CD4-positive, CD25-positive, alpha-beta regulatory T cell (primary cell): ENCODE data around the gene BCAS1. TPM values are rescaled to one million over a fixed set of nuclear protein-coding genes. Genes with fewer than 3 reads are reported as not detected.

Source experiments
- ATAC-seq, 2 donors: fragments of 150-1000 bp; cut with Tn5 transposase; one replicate each; pipeline ENCODE4 v1.10.0; 2021; ENCODE audit warnings: low read depth in 2 of 2, moderate number of reproducible peaks in 2 of 2, moderate library complexity in 1 of 2
- DNase-seq, 3 donors: peaks; one replicate each; pipeline versions ENCODE4 v3.0.0 to v3.0.0-alpha.2; 2012 to 2022; ENCODE audit warnings: mixed read lengths in 1 of 3
- H3K27ac ChIP-seq: one replicate; pipeline ENCODE4 v1.7.0; 2013; ENCODE audit warnings: mild to moderate bottlenecking, low read length; ENCODE audit not compliant: insufficient read depth, poor library complexity, severe bottlenecking
- H3K27me3 ChIP-seq: one replicate; pipeline ENCODE4 v1.7.0; 2013; ENCODE audit warnings: low read length; ENCODE audit not compliant: control insufficient read depth, insufficient read depth
- H3K36me3 ChIP-seq: one replicate; pipeline ENCODE4 v1.7.0; 2013; ENCODE audit warnings: mild to moderate bottlenecking, low read length, moderate library complexity; ENCODE audit not compliant: control insufficient read depth, insufficient read depth
- H3K4me1 ChIP-seq: 2 replicates; pipeline ENCODE4 v1.7.0; 2013; ENCODE audit warnings: mild to moderate bottlenecking, low read length; ENCODE audit not compliant: insufficient read depth, control insufficient read depth, poor library complexity, severe bottlenecking
- H3K4me3 ChIP-seq: one replicate; pipeline ENCODE4 v1.7.0; 2013; ENCODE audit warnings: low read depth, mild to moderate bottlenecking, low read length, moderate library complexity
- H3K9me3 ChIP-seq, 2 experiments: 1 replicate in 1 of 2; 2 replicates in 1 of 2; pipeline ENCODE4 v1.7.0; 2013; ENCODE audit warnings: low read length in 2 of 2, mild to moderate bottlenecking in 1 of 2, moderate library complexity in 1 of 2; ENCODE audit not compliant: control insufficient read depth in 2 of 2
- H3K27ac Mint-ChIP-seq, 3 donors: one replicate each; pipeline ENCODE4 v1.8.0; 2020 to 2022; ENCODE audit warnings: mild to moderate bottlenecking in 3 of 3, mixed read lengths in 3 of 3, moderate library complexity in 2 of 3
- H3K27me3 Mint-ChIP-seq: one replicate; pipeline ENCODE4 v1.8.0; 2022; ENCODE audit warnings: mild to moderate bottlenecking, mixed read lengths
- H3K36me3 Mint-ChIP-seq: one replicate; pipeline ENCODE4 v1.8.0; 2020; ENCODE audit warnings: mixed read lengths
- H3K4me1 Mint-ChIP-seq, 4 donors: one replicate each; pipeline ENCODE4 v1.8.0; 2020 to 2022; ENCODE audit warnings: mixed read lengths in 4 of 4, mild to moderate bottlenecking in 1 of 4
- H3K4me3 Mint-ChIP-seq, 4 donors: one replicate each; pipeline ENCODE4 v1.8.0; 2020 to 2022; ENCODE audit warnings: mild to moderate bottlenecking in 4 of 4, mixed read lengths in 4 of 4, moderate library complexity in 3 of 4
- H3K9me3 Mint-ChIP-seq, 7 donors: one replicate each; pipeline ENCODE4 v1.8.0; 2020 to 2022; ENCODE audit warnings: mixed read lengths in 7 of 7, mild to moderate bottlenecking in 3 of 7, moderate library complexity in 2 of 7
- polyA plus RNA-seq, 4 donors: library from polyadenylated mRNA; unstranded; fragments of 300-500 nt; fragmentation: Illumina TruSeq; gene quantifications; one replicate each; pipeline ENCODE4 v1.2.3, GENCODE V29; 2021
- total RNA-seq: library from RNA; stranded (reverse); gene quantifications from one replicate; pipeline ENCODE4 v1.2.3, GENCODE V29; 2022

Gene BCAS1
- total and polyA plus RNA-seq, 5 donors from 2014 or later, result 0.81 to 17.3 (median 12.9) TPM

- Histone ChIP-seq H3K27ac (no peak overlapping the region), H3K36me3 (no peaks in the 10 kb centered on the region), H3K4me3 (no peak overlapping the region), H3K9me3 (no peaks in the 10 kb centered on the region), H3K27me3 (peaks cover 10% of the 10 kb centered on the region), H3K4me1 (no peaks in the 10 kb centered on the region)
- peaks cover 0 to 2% (median 0%) of the 10 kb centered on the region in 7 donors for H3K9me3 Mint-ChIP-seq
- no peak for ATAC-seq
- no peak overlapping the region for H3K27ac Mint-ChIP-seq
- no peak for DNase-seq
- peaks cover 0 to 4% (median 0%) of the 10 kb centered on the region in 4 donors for H3K4me1 Mint-ChIP-seq
- no peak overlapping the region for H3K4me3 Mint-ChIP-seq
- H3K27me3 Mint-ChIP-seq, result peaks cover 27% of the 10 kb centered on the region
- no peaks in the 10 kb centered on the region for H3K36me3 Mint-ChIP-seq
These were observed 79.5 kb downstream of the BCAS1 start for GRCh38 chr20:53990768-53991450.

GRCh38 chr20:53990003-53990402 lies 80.4 kb downstream of the BCAS1 start:
- Histone ChIP-seq H3K36me3 (no peaks in the 10 kb centered on the region), H3K4me3 (no peak overlapping the region), H3K27me3 (peaks cover 10% of the 10 kb centered on the region), H3K27ac (no peak overlapping the region), H3K4me1 (no peaks in the 10 kb centered on the region), H3K9me3 (no peaks in the 10 kb centered on the region)
- Mint-ChIP-seq H3K4me1 (peaks cover 0 to 4% (median 0%) of the 10 kb centered on the region in 4 donors), H3K27me3 (peaks cover 27% of the 10 kb centered on the region), H3K4me3 (no peak overlapping the region), H3K9me3 (peaks cover 0 to 2% (median 0%) of the 10 kb centered on the region in 7 donors), H3K27ac (no peak overlapping the region), H3K36me3 (no peaks in the 10 kb centered on the region)
- ATAC-seq (no peak), DNase-seq (no peak)

DNA sequence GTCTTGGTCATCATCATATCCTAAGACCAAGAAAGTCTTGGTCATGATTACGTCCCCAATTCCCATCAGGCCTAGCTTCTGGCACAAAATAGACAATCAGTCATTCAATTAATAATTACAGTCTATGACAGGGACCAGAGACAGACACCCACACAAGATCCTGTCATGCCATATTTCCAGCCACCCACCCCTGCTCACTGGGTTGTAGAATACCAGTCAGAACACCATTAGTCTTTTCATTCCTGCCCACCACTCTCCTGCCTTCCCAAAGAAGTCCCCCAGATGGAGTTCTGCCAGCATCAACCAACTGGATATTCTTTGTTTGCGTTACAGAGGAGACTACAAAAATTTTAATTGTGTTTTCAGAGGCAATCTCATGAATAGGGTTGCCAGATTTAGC lies 81.0 kb downstream of the BCAS1 start:
- Histone ChIP-seq H3K27me3 (peaks cover 10% of the 10 kb centered on the region), H3K4me3 (no peak overlapping the region), H3K4me1 (no peaks in the 10 kb centered on the region), H3K9me3 (no peaks in the 10 kb centered on the region), H3K36me3 (no peaks in the 10 kb centered on the region), H3K27ac (no peak overlapping the region)
- Mint-ChIP-seq H3K27me3 (peaks cover 27% of the 10 kb centered on the region), H3K36me3 (no peaks in the 10 kb centered on the region), H3K27ac (no peak overlapping the region), H3K4me3 (no peak overlapping the region), H3K4me1 (peaks cover 0 to 4% (median 0%) of the 10 kb centered on the region in 4 donors), H3K9me3 (peaks cover 0 to 2% (median 0%) of the 10 kb centered on the region in 7 donors)
- ATAC-seq, result no peak
- DNase-seq, result no peak

- Histone ChIP-seq H3K9me3 (no peaks in the 10 kb centered on the region), H3K36me3 (no peaks in the 10 kb centered on the region), H3K4me3 (no peak overlapping the region), H3K27ac (no peak overlapping the region), H3K27me3 (peaks cover 17% of the 10 kb centered on the region), H3K4me1 (no peaks in the 10 kb centered on the region)
- H3K36me3 Mint-ChIP-seq, result no peaks in the 10 kb centered on the region
- H3K27me3 Mint-ChIP-seq, result peaks cover 18% of the 10 kb centered on the region
- H3K9me3 Mint-ChIP-seq, result peaks cover 0 to 2% (median 0%) of the 10 kb centered on the region in 7 donors
- H3K4me3 Mint-ChIP-seq, result no peak overlapping the region
- peaks cover 0 to 5% (median 0%) of the 10 kb centered on the region in 4 donors for H3K4me1 Mint-ChIP-seq
- DNase-seq (no peak), ATAC-seq (no peak)
- H3K27ac Mint-ChIP-seq, result peak overlapping the region in 1 of 3 donors; percentile 20
These were observed 84.2 kb downstream of the BCAS1 start for GRCh38 chr20:53986037-53986650.

GRCh38 chr20:53985150-53985518 lies 85.3 kb downstream of the BCAS1 start:
- no peaks in the 10 kb centered on the region for H3K9me3 ChIP-seq
- H3K4me1 ChIP-seq, result no peaks in the 10 kb centered on the region
- H3K27ac ChIP-seq, result no peak overlapping the region
- H3K4me3 Mint-ChIP-seq, result no peak overlapping the region
- peaks cover 0 to 5% (median 0%) of the 10 kb centered on the region in 4 donors for H3K4me1 Mint-ChIP-seq
- no peaks in the 10 kb centered on the region for H3K36me3 Mint-ChIP-seq
- peaks cover 20% of the 10 kb centered on the region for H3K27me3 ChIP-seq
- H3K9me3 Mint-ChIP-seq, result peaks cover 0 to 2% (median 0%) of the 10 kb centered on the region in 7 donors
- H3K4me3 ChIP-seq, result no peak overlapping the region
- H3K27ac Mint-ChIP-seq, result no peak overlapping the region
- no peak for ATAC-seq
- H3K27me3 Mint-ChIP-seq, result peaks cover 18% of the 10 kb centered on the region
- H3K36me3 ChIP-seq, result no peaks in the 10 kb centered on the region
- no peak for DNase-seq

- H3K36me3 Mint-ChIP-seq, result no peaks in the 10 kb centered on the region
- H3K4me3 ChIP-seq, result no peak overlapping the region
- no peak overlapping the region for H3K27ac ChIP-seq
- ATAC-seq, result no peak
- H3K36me3 ChIP-seq, result no peaks in the 10 kb centered on the region
- H3K9me3 ChIP-seq, result no peaks in the 10 kb centered on the region
- H3K4me3 Mint-ChIP-seq, result no peak overlapping the region
- no peak overlapping the region for H3K27ac Mint-ChIP-seq
- H3K27me3 ChIP-seq, result peaks cover 20% of the 10 kb centered on the region
- peaks cover 0 to 2% (median 0%) of the 10 kb centered on the region in 7 donors for H3K9me3 Mint-ChIP-seq
- peaks cover 0 to 5% (median 0%) of the 10 kb centered on the region in 4 donors for H3K4me1 Mint-ChIP-seq
- H3K27me3 Mint-ChIP-seq, result peaks cover 18% of the 10 kb centered on the region
- no peak for DNase-seq
- no peaks in the 10 kb centered on the region for H3K4me1 ChIP-seq
These were observed 85.8 kb downstream of the BCAS1 start for GRCh38 chr20:53984356-53985149.

GRCh38 chr20:53983401-53983800 lies 87.0 kb downstream of the BCAS1 start:
- H3K27ac Mint-ChIP-seq, result no peak overlapping the region
- no peak for ATAC-seq

More at GRCh38 chr20:53983401-53983800, 87.0 kb downstream of the BCAS1 start:
- peaks cover 12% of the 10 kb centered on the region for H3K27me3 Mint-ChIP-seq
- no peak overlapping the region for H3K4me3 Mint-ChIP-seq
- no peaks in the 10 kb centered on the region for H3K9me3 ChIP-seq
- no peaks in the 10 kb centered on the region for H3K36me3 Mint-ChIP-seq
- no peak for DNase-seq
- H3K36me3 ChIP-seq, result no peaks in the 10 kb centered on the region
- H3K4me1 ChIP-seq, result no peaks in the 10 kb centered on the region
- no peak overlapping the region for H3K27ac ChIP-seq
- peaks cover 20% of the 10 kb centered on the region for H3K27me3 ChIP-seq
- peaks cover 0 to 5% (median 0%) of the 10 kb centered on the region in 4 donors for H3K4me1 Mint-ChIP-seq
- peaks cover 0 to 2% (median 0%) of the 10 kb centered on the region in 7 donors for H3K9me3 Mint-ChIP-seq
- H3K4me3 ChIP-seq, result no peak overlapping the region
